HEK293 (cell line): ENCODE measurements around the gene BRCC3.

ENCODE experiments used
- CTCF ChIA-PET: fragments of 350-600 bp; formaldehyde crosslinking; extraction: SDS; loops from one replicate; lab custom pipeline; 2021; ENCODE audit warnings: antibody characterized with exemption; lab: Yijun Ruan, JAX
- POLR2A ChIA-PET: fragments of 300-600 bp; formaldehyde crosslinking; extraction: SDS; loops from one replicate; lab custom pipeline; 2020; ENCODE audit warnings: antibody characterized with exemption, inconsistent platforms; lab: Yijun Ruan, JAX
- H3K27ac ChIP-seq: fragments of 200-500 bp; sonication (Bioruptor generic); 2 replicates; pipeline ENCODE4 v1.5.1; 2014; ENCODE audit warnings: low read depth, low read length, control low read depth, inconsistent platforms; ENCODE audit errors: extremely low read depth
- H3K36me3 ChIP-seq, 2 experiments: fragments of 200-500 bp in 1 of 2; sonication (Bioruptor generic) in 1 of 2; 1 replicate in 1 of 2; 2 replicates in 1 of 2; pipeline ENCODE4 v1.5.1; 2014 to 2017; ENCODE audit warnings: inconsistent platforms in 2 of 2, low read length in 2 of 2; ENCODE audit not compliant: control insufficient read depth in 2 of 2, insufficient read depth in 1 of 2
- H3K4me1 ChIP-seq: fragments of 200-500 bp; sonication (Bioruptor generic); 2 replicates; pipeline ENCODE4 v1.5.1; 2014; ENCODE audit warnings: mild to moderate bottlenecking, low read length, inconsistent platforms; ENCODE audit not compliant: control insufficient read depth, insufficient read depth
- H3K4me3 ChIP-seq: 2 replicates; pipeline ENCODE4 v1.5.1; 2011; ENCODE audit warnings: low read depth, mild to moderate bottlenecking, control low read depth, low read length, moderate library complexity
- H3K9me3 ChIP-seq: fragments of 200-500 bp; sonication (Bioruptor generic); 2 replicates; pipeline ENCODE4 v1.5.1; 2014; ENCODE audit warnings: low read depth, low read length, inconsistent platforms; ENCODE audit not compliant: control insufficient read depth, insufficient read depth
- GLIS1 ChIP-seq: fragments of 450-650 bp; formaldehyde crosslinking; IDR thresholded peaks from 2 replicates; pipeline ENCODE4 v1.5.1; 2016; ENCODE audit warnings: missing biosample characterization, missing genetic modification characterization
- IKZF3 ChIP-seq: fragments of 450-650 bp; IDR thresholded peaks from 2 replicates; pipeline ENCODE4 v1.5.0; 2018; ENCODE audit warnings: missing biosample characterization, mild to moderate bottlenecking, missing genetic modification characterization, moderate library complexity
- MEIS1 ChIP-seq: sonication (generic); formaldehyde crosslinking; IDR thresholded peaks from 2 replicates; pipeline ENCODE4 v1.8.1; 2022; ENCODE audit warnings: missing genetic modification reagents, mild to moderate bottlenecking, borderline replicate concordance
- SCRT1 ChIP-seq: fragments of 450-650 bp; formaldehyde crosslinking; IDR thresholded peaks from 2 replicates; pipeline ENCODE4 v1.5.1; 2016; ENCODE audit warnings: missing biosample characterization, missing genetic modification characterization, borderline replicate concordance
- SP7 ChIP-seq: fragments of 450-650 bp; formaldehyde crosslinking; IDR thresholded peaks from 2 replicates; pipeline ENCODE4 v1.5.1; 2016; ENCODE audit warnings: missing biosample characterization, missing genetic modification characterization
- YY1 ChIP-seq: fragments of 450-650 bp; formaldehyde crosslinking; IDR thresholded peaks from 2 replicates; pipeline ENCODE4 v1.5.1; 2018; ENCODE audit warnings: missing biosample characterization, missing genetic modification characterization
- YY2 ChIP-seq: fragments of 450-650 bp; formaldehyde crosslinking; IDR thresholded peaks from 2 replicates; pipeline ENCODE4 v1.5.1; 2016; ENCODE audit warnings: missing biosample characterization, missing genetic modification characterization
- ZBTB48 ChIP-seq: fragments of 450-650 bp; formaldehyde crosslinking; IDR thresholded peaks from 2 replicates; pipeline ENCODE4 v1.5.1; 2016; ENCODE audit warnings: missing biosample characterization, missing genetic modification characterization
- ZNF132 ChIP-seq: fragments of 450-650 bp; formaldehyde crosslinking; IDR thresholded peaks from 2 replicates; pipeline ENCODE4 v1.5.1; 2017; ENCODE audit warnings: missing biosample characterization, missing genetic modification characterization, borderline replicate concordance
- ZNF16 ChIP-seq: fragments of 450-650 bp; formaldehyde crosslinking; IDR thresholded peaks from 2 replicates; pipeline ENCODE4 v1.5.1; 2016; ENCODE audit warnings: low read depth, missing biosample characterization, missing genetic modification characterization
- ZNF521 ChIP-seq: fragments of 450-650 bp; formaldehyde crosslinking; IDR thresholded peaks from 2 replicates; pipeline ENCODE4 v1.5.1; 2017; ENCODE audit warnings: missing biosample characterization, mild to moderate bottlenecking, missing genetic modification characterization
- ZNF626 ChIP-seq: fragments of 450-650 bp; sonication (Bioruptor Pico); formaldehyde crosslinking; IDR thresholded peaks from 2 replicates; pipeline ENCODE4 v1.5.1; 2018; ENCODE audit warnings: missing biosample characterization, missing genetic modification characterization, inconsistent platforms
- ZNF629 ChIP-seq: fragments of 450-650 bp; formaldehyde crosslinking; IDR thresholded peaks from 2 replicates; pipeline ENCODE4 v1.5.1; 2017; ENCODE audit warnings: missing biosample characterization, missing genetic modification characterization
- TF ChIP-seq, protein P1 (sequence below): fragments of 450-650 bp; formaldehyde crosslinking; IDR thresholded peaks from 2 replicates; pipeline ENCODE4 v1.5.1; 2016; ENCODE audit warnings: missing biosample characterization, missing genetic modification characterization
- TF ChIP-seq, protein P2 (sequence below): fragments of 450-650 bp; formaldehyde crosslinking; IDR thresholded peaks from 2 replicates; pipeline ENCODE4 v1.5.1; 2017; ENCODE audit warnings: missing biosample characterization, missing genetic modification characterization
- TF ChIP-seq, protein P3 (sequence below): fragments of 450-650 bp; formaldehyde crosslinking; IDR thresholded peaks from 2 replicates; pipeline ENCODE4 v1.5.1; 2016; ENCODE audit warnings: missing biosample characterization, missing genetic modification characterization
- TF ChIP-seq, protein P4 (sequence below): fragments of 450-650 bp; formaldehyde crosslinking; IDR thresholded peaks from 2 replicates; pipeline ENCODE4 v1.5.1; 2016; ENCODE audit warnings: missing biosample characterization, missing genetic modification characterization
- TF ChIP-seq, protein P5 (sequence below): fragments of 450-650 bp; formaldehyde crosslinking; IDR thresholded peaks from 2 replicates; pipeline ENCODE4 v1.5.1; 2016; ENCODE audit warnings: missing biosample characterization, missing genetic modification characterization
- TF ChIP-seq, protein P6 (sequence below): fragments of 450-650 bp; formaldehyde crosslinking; IDR thresholded peaks from 2 replicates; pipeline ENCODE4 v1.5.1; 2016; ENCODE audit warnings: missing biosample characterization, missing genetic modification characterization, borderline replicate concordance

BRCC3 gene

DNA sequence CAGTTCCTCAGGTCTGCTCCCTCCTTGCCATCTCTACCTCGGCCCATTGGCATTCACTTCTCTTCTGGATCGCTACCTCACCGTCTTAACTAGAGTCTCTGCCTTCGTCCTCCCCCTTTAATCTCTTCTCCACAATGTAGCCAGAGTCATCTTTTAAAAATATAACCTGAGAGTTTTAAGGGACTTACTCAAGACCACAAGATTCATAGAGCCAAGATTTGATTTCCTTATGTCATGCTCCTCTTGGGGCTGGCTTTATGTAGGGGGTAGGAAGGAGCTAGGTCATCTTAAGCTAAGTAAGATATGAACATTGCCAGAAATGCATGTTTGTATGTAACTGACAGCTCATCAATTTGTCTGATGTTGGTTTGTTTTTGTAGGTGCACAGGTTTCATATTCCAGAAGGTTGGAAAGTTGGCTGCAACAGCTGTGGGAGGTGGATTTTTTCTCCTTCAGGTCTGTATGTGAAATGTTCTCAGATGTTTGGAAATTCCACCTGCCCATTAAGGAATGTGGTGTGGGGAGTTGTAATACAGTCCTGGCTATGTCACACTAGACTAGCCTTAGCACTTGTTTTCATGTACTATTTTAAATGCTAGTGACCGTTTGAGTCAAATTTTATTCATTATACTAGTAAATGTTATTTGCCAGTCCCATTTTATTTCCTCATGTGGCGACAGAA lies 25.0 kb upstream of the BRCC3 start (continued):
- TF ChIP-seq YY1: no peak
- TF ChIP-seq ZNF132: no peak
- no peak for TF ChIP-seq GLIS1 (tag by site-specific recombination)
- TF ChIP-seq, protein P1, sequence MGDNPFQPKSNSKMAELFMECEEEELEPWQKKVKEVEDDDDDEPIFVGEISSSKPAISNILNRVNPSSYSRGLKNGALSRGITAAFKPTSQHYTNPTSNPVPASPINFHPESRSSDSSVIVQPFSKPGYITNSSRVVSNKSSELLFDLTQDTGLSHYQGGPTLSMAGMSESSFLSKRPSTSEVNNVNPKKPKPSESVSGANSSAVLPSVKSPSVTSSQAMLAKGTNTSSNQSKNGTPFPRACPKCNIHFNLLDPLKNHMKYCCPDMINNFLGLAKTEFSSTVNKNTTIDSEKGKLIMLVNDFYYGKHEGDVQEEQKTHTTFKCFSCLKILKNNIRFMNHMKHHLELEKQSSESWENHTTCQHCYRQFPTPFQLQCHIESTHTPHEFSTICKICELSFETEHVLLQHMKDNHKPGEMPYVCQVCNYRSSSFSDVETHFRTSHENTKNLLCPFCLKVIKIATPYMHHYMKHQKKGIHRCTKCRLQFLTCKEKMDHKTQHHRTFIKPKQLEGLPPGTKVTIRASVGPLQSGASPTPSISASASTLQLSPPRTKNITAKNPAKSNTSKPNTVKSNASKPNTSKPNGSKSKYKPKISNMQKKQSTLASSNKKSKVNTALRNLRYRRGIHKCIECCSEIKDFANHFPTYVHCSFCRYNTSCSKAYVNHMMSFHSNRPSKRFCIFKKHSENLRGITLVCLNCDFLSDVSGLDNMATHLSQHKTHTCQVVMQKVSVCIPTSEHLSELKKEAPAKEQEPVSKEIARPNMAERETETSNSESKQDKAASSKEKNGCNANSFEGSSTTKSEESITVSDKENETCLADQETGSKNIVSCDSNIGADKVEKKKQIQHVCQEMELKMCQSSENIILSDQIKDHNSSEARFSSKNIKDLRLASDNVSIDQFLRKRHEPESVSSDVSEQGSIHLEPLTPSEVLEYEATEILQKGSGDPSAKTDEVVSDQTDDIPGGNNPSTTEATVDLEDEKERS (tag by site-specific recombination): no peak
- no peak for TF ChIP-seq IKZF3 (tag by site-specific recombination)
- TF ChIP-seq, protein P2, sequence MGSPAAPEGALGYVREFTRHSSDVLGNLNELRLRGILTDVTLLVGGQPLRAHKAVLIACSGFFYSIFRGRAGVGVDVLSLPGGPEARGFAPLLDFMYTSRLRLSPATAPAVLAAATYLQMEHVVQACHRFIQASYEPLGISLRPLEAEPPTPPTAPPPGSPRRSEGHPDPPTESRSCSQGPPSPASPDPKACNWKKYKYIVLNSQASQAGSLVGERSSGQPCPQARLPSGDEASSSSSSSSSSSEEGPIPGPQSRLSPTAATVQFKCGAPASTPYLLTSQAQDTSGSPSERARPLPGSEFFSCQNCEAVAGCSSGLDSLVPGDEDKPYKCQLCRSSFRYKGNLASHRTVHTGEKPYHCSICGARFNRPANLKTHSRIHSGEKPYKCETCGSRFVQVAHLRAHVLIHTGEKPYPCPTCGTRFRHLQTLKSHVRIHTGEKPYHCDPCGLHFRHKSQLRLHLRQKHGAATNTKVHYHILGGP (tag by site-specific recombination): no peak

DNA sequence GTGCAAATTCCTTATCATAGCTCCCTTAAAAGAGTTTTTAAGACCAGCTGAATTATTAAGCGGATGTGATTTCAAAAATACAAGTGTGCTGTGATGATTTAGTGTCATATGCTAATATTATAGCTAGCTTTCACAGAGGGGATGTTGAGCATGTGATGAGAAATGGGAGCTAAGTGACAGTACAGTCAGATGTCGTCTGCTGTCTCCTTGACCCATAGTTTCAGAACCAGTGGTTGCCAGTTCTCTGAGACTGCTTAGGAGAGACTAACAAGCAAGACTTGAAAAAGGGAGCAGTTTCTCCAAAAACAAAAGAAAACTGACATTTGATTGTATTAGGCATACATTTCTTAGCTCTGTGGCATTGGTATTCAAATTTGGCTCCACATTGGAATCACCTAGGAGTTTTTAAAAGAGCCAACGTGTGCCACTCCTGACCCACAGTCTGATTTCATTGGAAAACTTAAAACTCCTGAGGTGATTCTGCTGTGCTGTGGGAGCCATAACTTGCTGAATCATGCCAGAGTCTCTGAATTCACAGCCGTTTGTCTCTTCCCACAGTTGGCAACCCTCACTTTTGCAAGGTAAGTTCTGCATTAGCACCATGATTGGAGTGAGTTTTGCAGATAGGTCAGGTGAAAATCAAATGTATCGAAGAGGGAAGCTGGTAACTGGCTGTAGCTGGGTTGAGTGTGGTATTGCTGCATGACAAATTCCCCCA lies 24.3 kb upstream of the BRCC3 start:
- no peak overlapping the region for H3K4me3 ChIP-seq
- CTCF ChIA-PET: interaction anchor here (0.9 to 1.6 kb wide), 3 partner anchors 10 to 63 kb away, joined by 5 read pairs; no protein-coding TSS in a partner anchor
- H3K27ac ChIP-seq: no peak overlapping the region
- no peaks in the 10 kb centered on the region for H3K4me1 ChIP-seq
- POLR2A ChIA-PET: no interaction called here
- H3K36me3 ChIP-seq: peaks cover 0 to 9% of the 10 kb centered on the region in 2 experiments; a peak in 1 of 3 replicates
- no peaks in the 10 kb centered on the region for H3K9me3 ChIP-seq
- TF ChIP-seq ZNF626 (tag by site-specific recombination): no peak
- TF ChIP-seq SCRT1 (tag by site-specific recombination): no peak
- TF ChIP-seq, protein P3, sequence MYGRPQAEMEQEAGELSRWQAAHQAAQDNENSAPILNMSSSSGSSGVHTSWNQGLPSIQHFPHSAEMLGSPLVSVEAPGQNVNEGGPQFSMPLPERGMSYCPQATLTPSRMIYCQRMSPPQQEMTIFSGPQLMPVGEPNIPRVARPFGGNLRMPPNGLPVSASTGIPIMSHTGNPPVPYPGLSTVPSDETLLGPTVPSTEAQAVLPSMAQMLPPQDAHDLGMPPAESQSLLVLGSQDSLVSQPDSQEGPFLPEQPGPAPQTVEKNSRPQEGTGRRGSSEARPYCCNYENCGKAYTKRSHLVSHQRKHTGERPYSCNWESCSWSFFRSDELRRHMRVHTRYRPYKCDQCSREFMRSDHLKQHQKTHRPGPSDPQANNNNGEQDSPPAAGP (tag by site-specific recombination): no peak
- TF ChIP-seq ZNF16 (tag by site-specific recombination): no peak
- TF ChIP-seq, protein P4, sequence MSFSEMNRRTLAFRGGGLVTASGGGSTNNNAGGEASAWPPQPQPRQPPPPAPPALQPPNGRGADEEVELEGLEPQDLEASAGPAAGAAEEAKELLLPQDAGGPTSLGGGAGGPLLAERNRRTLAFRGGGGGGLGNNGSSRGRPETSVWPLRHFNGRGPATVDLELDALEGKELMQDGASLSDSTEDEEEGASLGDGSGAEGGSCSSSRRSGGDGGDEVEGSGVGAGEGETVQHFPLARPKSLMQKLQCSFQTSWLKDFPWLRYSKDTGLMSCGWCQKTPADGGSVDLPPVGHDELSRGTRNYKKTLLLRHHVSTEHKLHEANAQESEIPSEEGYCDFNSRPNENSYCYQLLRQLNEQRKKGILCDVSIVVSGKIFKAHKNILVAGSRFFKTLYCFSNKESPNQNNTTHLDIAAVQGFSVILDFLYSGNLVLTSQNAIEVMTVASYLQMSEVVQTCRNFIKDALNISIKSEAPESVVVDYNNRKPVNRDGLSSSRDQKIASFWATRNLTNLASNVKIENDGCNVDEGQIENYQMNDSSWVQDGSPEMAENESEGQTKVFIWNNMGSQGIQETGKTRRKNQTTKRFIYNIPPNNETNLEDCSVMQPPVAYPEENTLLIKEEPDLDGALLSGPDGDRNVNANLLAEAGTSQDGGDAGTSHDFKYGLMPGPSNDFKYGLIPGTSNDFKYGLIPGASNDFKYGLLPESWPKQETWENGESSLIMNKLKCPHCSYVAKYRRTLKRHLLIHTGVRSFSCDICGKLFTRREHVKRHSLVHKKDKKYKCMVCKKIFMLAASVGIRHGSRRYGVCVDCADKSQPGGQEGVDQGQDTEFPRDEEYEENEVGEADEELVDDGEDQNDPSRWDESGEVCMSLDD (tag by site-specific recombination): no peak
- TF ChIP-seq MEIS1: no peak
- TF ChIP-seq ZNF521 (tag by site-specific recombination): no peak
- TF ChIP-seq, protein P5, sequence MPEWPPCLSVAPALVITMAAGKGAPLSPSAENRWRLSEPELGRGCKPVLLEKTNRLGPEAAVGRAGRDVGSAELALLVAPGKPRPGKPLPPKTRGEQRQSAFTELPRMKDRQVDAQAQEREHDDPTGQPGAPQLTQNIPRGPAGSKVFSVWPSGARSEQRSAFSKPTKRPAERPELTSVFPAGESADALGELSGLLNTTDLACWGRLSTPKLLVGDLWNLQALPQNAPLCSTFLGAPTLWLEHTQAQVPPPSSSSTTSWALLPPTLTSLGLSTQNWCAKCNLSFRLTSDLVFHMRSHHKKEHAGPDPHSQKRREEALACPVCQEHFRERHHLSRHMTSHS (tag by site-specific recombination): no peak
- TF ChIP-seq SP7 (tag by site-specific recombination): no peak
- TF ChIP-seq ZNF629: no peak
- TF ChIP-seq YY2 (tag by site-specific recombination): no peak
- TF ChIP-seq, protein P6, sequence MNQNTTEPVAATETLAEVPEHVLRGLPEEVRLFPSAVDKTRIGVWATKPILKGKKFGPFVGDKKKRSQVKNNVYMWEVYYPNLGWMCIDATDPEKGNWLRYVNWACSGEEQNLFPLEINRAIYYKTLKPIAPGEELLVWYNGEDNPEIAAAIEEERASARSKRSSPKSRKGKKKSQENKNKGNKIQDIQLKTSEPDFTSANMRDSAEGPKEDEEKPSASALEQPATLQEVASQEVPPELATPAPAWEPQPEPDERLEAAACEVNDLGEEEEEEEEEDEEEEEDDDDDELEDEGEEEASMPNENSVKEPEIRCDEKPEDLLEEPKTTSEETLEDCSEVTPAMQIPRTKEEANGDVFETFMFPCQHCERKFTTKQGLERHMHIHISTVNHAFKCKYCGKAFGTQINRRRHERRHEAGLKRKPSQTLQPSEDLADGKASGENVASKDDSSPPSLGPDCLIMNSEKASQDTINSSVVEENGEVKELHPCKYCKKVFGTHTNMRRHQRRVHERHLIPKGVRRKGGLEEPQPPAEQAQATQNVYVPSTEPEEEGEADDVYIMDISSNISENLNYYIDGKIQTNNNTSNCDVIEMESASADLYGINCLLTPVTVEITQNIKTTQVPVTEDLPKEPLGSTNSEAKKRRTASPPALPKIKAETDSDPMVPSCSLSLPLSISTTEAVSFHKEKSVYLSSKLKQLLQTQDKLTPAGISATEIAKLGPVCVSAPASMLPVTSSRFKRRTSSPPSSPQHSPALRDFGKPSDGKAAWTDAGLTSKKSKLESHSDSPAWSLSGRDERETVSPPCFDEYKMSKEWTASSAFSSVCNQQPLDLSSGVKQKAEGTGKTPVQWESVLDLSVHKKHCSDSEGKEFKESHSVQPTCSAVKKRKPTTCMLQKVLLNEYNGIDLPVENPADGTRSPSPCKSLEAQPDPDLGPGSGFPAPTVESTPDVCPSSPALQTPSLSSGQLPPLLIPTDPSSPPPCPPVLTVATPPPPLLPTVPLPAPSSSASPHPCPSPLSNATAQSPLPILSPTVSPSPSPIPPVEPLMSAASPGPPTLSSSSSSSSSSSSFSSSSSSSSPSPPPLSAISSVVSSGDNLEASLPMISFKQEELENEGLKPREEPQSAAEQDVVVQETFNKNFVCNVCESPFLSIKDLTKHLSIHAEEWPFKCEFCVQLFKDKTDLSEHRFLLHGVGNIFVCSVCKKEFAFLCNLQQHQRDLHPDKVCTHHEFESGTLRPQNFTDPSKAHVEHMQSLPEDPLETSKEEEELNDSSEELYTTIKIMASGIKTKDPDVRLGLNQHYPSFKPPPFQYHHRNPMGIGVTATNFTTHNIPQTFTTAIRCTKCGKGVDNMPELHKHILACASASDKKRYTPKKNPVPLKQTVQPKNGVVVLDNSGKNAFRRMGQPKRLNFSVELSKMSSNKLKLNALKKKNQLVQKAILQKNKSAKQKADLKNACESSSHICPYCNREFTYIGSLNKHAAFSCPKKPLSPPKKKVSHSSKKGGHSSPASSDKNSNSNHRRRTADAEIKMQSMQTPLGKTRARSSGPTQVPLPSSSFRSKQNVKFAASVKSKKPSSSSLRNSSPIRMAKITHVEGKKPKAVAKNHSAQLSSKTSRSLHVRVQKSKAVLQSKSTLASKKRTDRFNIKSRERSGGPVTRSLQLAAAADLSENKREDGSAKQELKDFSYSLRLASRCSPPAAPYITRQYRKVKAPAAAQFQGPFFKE: no peak
- no peak for TF ChIP-seq ZBTB48
